Endodermal cell (in vitro differentiated cells): ENCODE data around the gene PVALB. TPM values are rescaled to one million over a fixed set of nuclear protein-coding genes. Genes with fewer than 3 reads are reported as not detected.
A peak's percentile ranks its signal among the peaks of the same experiment; 100 is the strongest.

ENCODE experiments used
- DNase-seq: peaks from one replicate; pipeline ENCODE4 v3.0.0-alpha.2; 2017
- H3K27ac ChIP-seq: 2 replicates; pipeline ENCODE4 v1.5.1; 2013; ENCODE audit warnings: mild to moderate bottlenecking, low read depth, low read length, moderate library complexity
- H3K27me3 ChIP-seq: 2 replicates; pipeline ENCODE4 v1.6.1; 2013; ENCODE audit warnings: mild to moderate bottlenecking, low read length, moderate library complexity; ENCODE audit not compliant: insufficient read depth, control insufficient read depth, poor library complexity, severe bottlenecking
- H3K36me3 ChIP-seq: 2 replicates; pipeline ENCODE4 v1.7.0; 2013; ENCODE audit warnings: mild to moderate bottlenecking, low read length, moderate library complexity; ENCODE audit not compliant: control insufficient read depth, insufficient read depth
- H3K4me1 ChIP-seq: one replicate; pipeline ENCODE4 v1.7.0; 2013; ENCODE audit warnings: low read length; ENCODE audit not compliant: control insufficient read depth, insufficient read depth
- H3K4me3 ChIP-seq: 2 replicates; pipeline ENCODE4 v1.5.1; 2013; ENCODE audit warnings: mild to moderate bottlenecking, low read length, moderate library complexity
- H3K9ac ChIP-seq: 2 replicates; pipeline ENCODE4 v1.6.1; 2013; ENCODE audit warnings: mild to moderate bottlenecking, low read length, moderate library complexity; ENCODE audit not compliant: poor library complexity, severe bottlenecking; ENCODE audit errors: extremely low read depth
- H3K9me3 ChIP-seq: 2 replicates; pipeline ENCODE4 v1.6.1; 2013; ENCODE audit warnings: mild to moderate bottlenecking, low read length, moderate library complexity; ENCODE audit not compliant: control insufficient read depth
- H3K27ac Mint-ChIP-seq: 2 replicates; pipeline ENCODE4 v1.8.0; 2020; ENCODE audit warnings: mixed read lengths
- H3K27me3 Mint-ChIP-seq: 2 replicates; pipeline ENCODE4 v1.8.0; 2021; ENCODE audit warnings: mild to moderate bottlenecking, mixed read lengths; ENCODE audit not compliant: insufficient read depth
- H3K36me3 Mint-ChIP-seq: 2 replicates; pipeline ENCODE4 v1.8.0; 2020; ENCODE audit warnings: low read depth, mixed read lengths
- H3K4me1 Mint-ChIP-seq: 2 replicates; pipeline ENCODE4 v1.8.0; 2020; ENCODE audit warnings: mixed read lengths
- H3K4me3 Mint-ChIP-seq: 2 replicates; pipeline ENCODE4 v1.8.0; 2020; ENCODE audit warnings: mild to moderate bottlenecking, moderate library complexity, mixed read lengths
- H3K9me3 Mint-ChIP-seq: 2 replicates; pipeline ENCODE4 v1.8.0; 2020; ENCODE audit warnings: mild to moderate bottlenecking, mixed read lengths
- CTCF ChIP-seq: fragments of 200-600 bp; sonication (generic); conservative IDR thresholded peaks from 2 replicates; pipeline ENCODE4 v1.5.0; 2021; ENCODE audit warnings: antibody characterized with exemption, mild to moderate bottlenecking
- WGBS, 2 experiments: methylation state at CpG; one replicate each; pipeline versions ENCODE4 v1.1.5 to v1.1.7; 2013; ENCODE audit warnings: missing lambda C conversion rate in 2 of 2, mixed read lengths in 1 of 2; ENCODE audit not compliant: insufficient coverage in 1 of 2, insufficient read length in 1 of 2; 5-methylcytosine and 5-hydroxymethylcytosine counted together
- total RNA-seq, 2 donors: library from RNA; stranded (reverse); fragmentation: NEBNext Ultra II Directional in 1 of 2; extraction: Animal tissue kit (Norgen Biotek cat#: 25700) in 1 of 2; gene quantifications; 2 replicates in 1 of 2; 3 replicates in 1 of 2; pipeline ENCODE4 v1.2.1, GENCODE V29; 2021

PVALB gene
- total RNA-seq, 2 donors from 2014 or later: not detected

GRCh38 chr22:36826262-36826661 lies 9.4 kb upstream of the PVALB start:
- DNase-seq: no peak
- 83 to 93% methylated on average over 4 to 6 of the region's 6 CpGs for WGBS, 2 experiments
- Histone ChIP-seq H3K36me3 (no peaks in the 10 kb centered on the region), H3K9ac (no peak overlapping the region), H3K4me1 (no peaks in the 10 kb centered on the region), H3K27ac (no peak overlapping the region), H3K4me3 (no peak overlapping the region), H3K9me3 (no peaks in the 10 kb centered on the region), H3K27me3 (no peaks in the 10 kb centered on the region)
- TF ChIP-seq CTCF: no peak
- no peak overlapping the region for H3K27ac Mint-ChIP-seq
- H3K4me1 Mint-ChIP-seq: peaks cover 14% of the 10 kb centered on the region
- H3K36me3 Mint-ChIP-seq: no peaks in the 10 kb centered on the region
- peaks cover under 1% of the 10 kb centered on the region for H3K27me3 Mint-ChIP-seq
- no peaks in the 10 kb centered on the region for H3K9me3 Mint-ChIP-seq
- H3K4me3 Mint-ChIP-seq: no peak overlapping the region

DNA sequence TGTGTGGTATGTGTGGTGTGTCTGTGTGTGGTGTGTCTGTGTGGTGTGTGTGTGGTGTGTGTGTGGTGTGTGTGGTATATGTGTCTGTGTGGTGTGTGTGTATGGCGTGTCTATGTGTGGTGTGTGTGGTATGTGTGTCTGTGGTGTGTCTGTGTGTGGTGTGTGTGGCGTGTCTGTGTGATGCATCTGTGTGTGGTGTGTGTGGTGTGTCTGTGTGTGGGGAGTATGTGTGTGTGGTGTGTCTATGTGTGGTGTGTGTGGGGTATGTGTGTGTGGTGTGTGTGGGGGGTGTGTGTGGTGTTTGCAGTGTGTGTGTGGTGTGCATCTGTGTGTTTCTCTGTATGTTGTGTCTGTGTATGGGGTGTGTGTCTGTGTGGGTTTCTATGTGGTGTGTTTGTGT lies 7.8 kb upstream of the PVALB start:
- no peak for DNase-seq
- no peak overlapping the region for H3K4me3 Mint-ChIP-seq
- H3K9me3 Mint-ChIP-seq: no peaks in the 10 kb centered on the region
- H3K9me3 ChIP-seq: no peaks in the 10 kb centered on the region
- H3K27ac Mint-ChIP-seq: no peak overlapping the region
- no peaks in the 10 kb centered on the region for H3K4me1 ChIP-seq
- H3K36me3 ChIP-seq: no peaks in the 10 kb centered on the region
- H3K27me3 ChIP-seq: peaks cover 7% of the 10 kb centered on the region
- no peak overlapping the region for H3K27ac ChIP-seq
- H3K9ac ChIP-seq: no peak overlapping the region
- H3K4me3 ChIP-seq: no peak overlapping the region
- WGBS, 2 experiments: 100% methylated on average over 2 of the region's 2 CpGs; no CpG with 5 or more reads in 1 of the 2 experiments
- peaks cover 17% of the 10 kb centered on the region for H3K27me3 Mint-ChIP-seq
- peaks cover 14% of the 10 kb centered on the region for H3K4me1 Mint-ChIP-seq
- no peak for TF ChIP-seq CTCF
- H3K36me3 Mint-ChIP-seq: no peaks in the 10 kb centered on the region

DNA sequence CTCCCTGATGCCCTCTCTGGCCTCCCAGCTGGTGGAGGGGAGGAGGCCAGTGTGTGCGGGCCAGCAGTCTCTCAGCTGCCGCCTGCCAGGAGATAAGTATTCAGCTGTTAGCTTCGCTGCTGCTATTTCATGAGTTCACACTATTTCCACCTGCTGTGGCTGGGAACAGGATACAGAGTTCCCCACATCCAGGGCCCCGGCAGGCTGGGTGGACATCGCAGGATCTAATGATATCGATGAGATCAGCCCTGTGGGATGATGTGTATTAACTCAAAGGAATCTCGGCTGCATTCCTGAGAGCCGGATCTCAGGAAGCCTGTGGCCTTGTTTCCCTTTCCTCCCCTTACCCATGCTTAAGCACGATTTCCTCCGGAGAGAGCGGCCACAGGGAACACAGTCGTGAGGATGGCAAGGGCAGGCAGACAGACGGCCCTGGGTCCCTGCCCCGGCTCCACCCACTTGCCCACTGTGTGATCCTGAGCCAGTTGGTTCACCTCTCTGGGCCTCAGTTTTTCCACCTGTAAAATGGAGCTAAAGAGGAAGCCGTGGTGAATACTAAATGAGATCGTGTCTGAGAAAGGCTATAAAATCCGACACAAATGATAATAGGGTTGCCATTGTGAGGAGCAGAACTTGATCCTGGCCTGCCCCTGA lies 6.5 kb upstream of the PVALB start:
- H3K9ac ChIP-seq: peak overlapping the region; percentile 39
- no peaks in the 10 kb centered on the region for H3K36me3 Mint-ChIP-seq

More for the DNA sequence above, 6.5 kb upstream of the PVALB start:
- peak; percentile 91 for DNase-seq
- Mint-ChIP-seq H3K27ac (peak overlapping the region; percentile 93), H3K27me3 (peaks cover 29% of the 10 kb centered on the region), H3K9me3 (no peaks in the 10 kb centered on the region), H3K4me3 (no peak overlapping the region), H3K4me1 (peaks cover 14% of the 10 kb centered on the region)
- Histone ChIP-seq H3K27ac (no peak overlapping the region), H3K4me1 (no peaks in the 10 kb centered on the region), H3K27me3 (peaks cover 20% of the 10 kb centered on the region), H3K9me3 (no peaks in the 10 kb centered on the region), H3K36me3 (no peaks in the 10 kb centered on the region), H3K4me3 (no peak overlapping the region)
- no peak for TF ChIP-seq CTCF
- 71% methylated on average over 11 to 17 of the region's 17 CpGs for WGBS, 2 experiments
